ENCODE results near the gene COL26A1.

COL26A1 gene

GRCh38 chr7:101537205-101537604 is 174.5 kb downstream of the COL26A1 start:
- DNase-seq = no peak

- no peak for DNase-seq
Observed at GRCh38 chr7:101537935-101538595, 175.4 kb downstream of the COL26A1 start.

- DNase-seq = peak; percentile 23
Observed at GRCh38 chr7:101538596-101539459, 176.2 kb downstream of the COL26A1 start.

GRCh38 chr7:101539784-101540183 is 177.1 kb downstream of the COL26A1 start:
- DNase-seq = no peak

- peak; percentile 62 for DNase-seq
Observed at GRCh38 chr7:101542527-101543241, 180.0 kb downstream of the COL26A1 start.

GRCh38 chr7:101543242-101543766 is 180.6 kb downstream of the COL26A1 start:
- no peak for DNase-seq

GRCh38 chr7:101543846-101544245 is 181.2 kb downstream of the COL26A1 start:
- DNase-seq = no peak

GRCh38 chr7:101545441-101546190 is 182.9 kb downstream of the COL26A1 start:
- no peak for DNase-seq

GRCh38 chr7:101546308-101546936 is 183.7 kb downstream of the COL26A1 start:
- no peak for DNase-seq

- DNase-seq = no peak
Observed at GRCh38 chr7:101547022-101547915, 184.6 kb downstream of the COL26A1 start.

- no peak for DNase-seq
Observed at GRCh38 chr7:101547916-101548661, 185.4 kb downstream of the COL26A1 start.

GRCh38 chr7:101549734-101550133 is 187.1 kb downstream of the COL26A1 start:
- DNase-seq = no peak

- no peak for DNase-seq
Observed at GRCh38 chr7:101550641-101551541, 188.2 kb downstream of the COL26A1 start.

GRCh38 chr7:101553018-101553770 is 190.5 kb downstream of the COL26A1 start:
- no peak for DNase-seq

- no peak for DNase-seq
Observed at GRCh38 chr7:101553771-101554445, 191.2 kb downstream of the COL26A1 start.

GRCh38 chr7:101554584-101555268 is 192.1 kb downstream of the COL26A1 start:
- DNase-seq = no peak

GRCh38 chr7:101555269-101555920 is 192.7 kb downstream of the COL26A1 start:
- DNase-seq = no peak
